Posterior vena cava (tissue), 2 donors: Measurements from ENCODE around the gene PARD3. TPM values are rescaled to one million over a fixed set of nuclear protein-coding genes. Genes with fewer than 3 reads are reported as not detected.
"Not testable (repeated sequence)": the region's sequence is repeated elsewhere in the genome, so short reads cannot be mapped to it uniquely, and the experiment has no call there.

ENCODE experiments used
- DNase-seq: peaks from one replicate; pipeline ENCODE4 v3.0.0-alpha.2; 2020; ENCODE audit warnings: low spot score
- intact Hi-C, 2 donors: fragments of 100-400 bp; cut with DNase I; formaldehyde crosslinking; loops; one replicate each; pipeline versions ENCODE4 v1.14.1 to v1.14.2; 2022 to 2023
- total RNA-seq, 2 donors: library from RNA; stranded (reverse); fragmentation: NEBNext Ultra II Directional; extraction: Animal tissue kit (Norgen Biotek cat#: 25700); gene quantifications; one replicate each; pipeline ENCODE4 v1.2.1, GENCODE V29; 2021
- donor health status: DM: yes; HTN: yes; CAD: no.
- donor health status: DM: yes; HTN: yes; CAD: no.

Gene PARD3
- total RNA-seq, 2 donors from 2014 or later: 28.8 to 30.6 TPM

GRCh38 chr10:34808801-34809745 is 6.0 kb downstream of the PARD3 start:
- DNase-seq: no peak
- intact Hi-C loops: no loop called here

GRCh38 chr10:34808336-34808735 is 6.8 kb downstream of the PARD3 start:
- no peak for DNase-seq
- intact Hi-C loops: no loop called here

- no peak for DNase-seq
- intact Hi-C loops: no loop called here
Observed at GRCh38 chr10:34804306-34804705, 10.8 kb downstream of the PARD3 start.

- no peak for DNase-seq
- intact Hi-C loops: no loop called here
Observed at GRCh38 chr10:34802692-34803091, 12.4 kb downstream of the PARD3 start.

GRCh38 chr10:34801097-34801733 is 13.9 kb downstream of the PARD3 start:
- intact Hi-C loops: no loop called here
- no peak for DNase-seq

- DNase-seq: no peak
- intact Hi-C loops: no loop called here
Observed at GRCh38 chr10:34800624-34801023, 14.5 kb downstream of the PARD3 start.

- intact Hi-C loops: no loop called here
- no peak for DNase-seq
Observed at GRCh38 chr10:34798654-34799053, 16.4 kb downstream of the PARD3 start.

- intact Hi-C loops: no loop called here
- no peak for DNase-seq
Observed at GRCh38 chr10:34797155-34797554, 17.9 kb downstream of the PARD3 start.

- intact Hi-C loops: no loop called here
- DNase-seq: no peak
Observed at GRCh38 chr10:34796133-34796532, 19.0 kb downstream of the PARD3 start.

- intact Hi-C loops: no loop called here
- no peak for DNase-seq
Observed at GRCh38 chr10:34795334-34795733, 19.8 kb downstream of the PARD3 start.

GRCh38 chr10:34794835-34795234 is 20.3 kb downstream of the PARD3 start:
- intact Hi-C loops: no loop called here
- no peak for DNase-seq

GRCh38 chr10:34793581-34793980 is 21.5 kb downstream of the PARD3 start:
- DNase-seq, intact Hi-C loops: not testable (repeated sequence)

GRCh38 chr10:34792881-34793280 is 22.2 kb downstream of the PARD3 start:
- no peak for DNase-seq
- intact Hi-C loops: no loop called here

- DNase-seq: no peak
- intact Hi-C loops: no loop called here
Observed at GRCh38 chr10:34791947-34792346, 23.1 kb downstream of the PARD3 start.

GRCh38 chr10:34791228-34791627 is 23.9 kb downstream of the PARD3 start:
- no peak for DNase-seq
- intact Hi-C loops: no loop called here

GRCh38 chr10:34789966-34790506 is 25.1 kb downstream of the PARD3 start:
- intact Hi-C loops: no loop called here
- no peak for DNase-seq

GRCh38 chr10:34786464-34786863 is 28.6 kb downstream of the PARD3 start:
- DNase-seq: no peak
- intact Hi-C loops: no loop called here

- no peak for DNase-seq
- intact Hi-C loops: no loop called here
Observed at GRCh38 chr10:34781711-34782110, 33.4 kb downstream of the PARD3 start.

GRCh38 chr10:34780818-34781380 is 34.2 kb downstream of the PARD3 start:
- intact Hi-C loops: no loop called here
- DNase-seq: no peak

GRCh38 chr10:34778237-34778636 is 36.9 kb downstream of the PARD3 start:
- intact Hi-C loops: no loop called here
- DNase-seq: no peak
